Ishikawa (cell line): Measurements from ENCODE around the gene PXDN.

Experiments
- CEBPB ChIP-seq: IDR thresholded peaks from 2 replicates; pipeline ENCODE4 v1.6.1; 2012
- CREB1 ChIP-seq: IDR thresholded peaks from 2 replicates; pipeline ENCODE4 v1.6.1; 2012; ENCODE audit warnings: low read depth
- EGR1 ChIP-seq: IDR thresholded peaks from 2 replicates; pipeline ENCODE4 v1.6.1; 2012
- EP300 ChIP-seq: IDR thresholded peaks from 2 replicates; pipeline ENCODE4 v1.6.1; 2012; ENCODE audit warnings: borderline replicate concordance
- FOXM1 ChIP-seq: IDR thresholded peaks from 2 replicates; pipeline ENCODE4 v1.6.1; 2012; ENCODE audit warnings: low read depth, borderline replicate concordance
- NFIC ChIP-seq: IDR thresholded peaks from 2 replicates; pipeline ENCODE4 v1.6.1; 2012
- RAD21 ChIP-seq: IDR thresholded peaks from 2 replicates; pipeline ENCODE4 v1.6.1; 2012; ENCODE audit warnings: low read depth
- REST ChIP-seq: IDR thresholded peaks from 2 replicates; pipeline ENCODE4 v1.6.1; 2012; ENCODE audit warnings: low read depth, mild to moderate bottlenecking
- TAF1 ChIP-seq: IDR thresholded peaks from 2 replicates; pipeline ENCODE4 v1.6.1; 2012; ENCODE audit warnings: low read depth, mild to moderate bottlenecking
- TCF12 ChIP-seq: IDR thresholded peaks from 2 replicates; pipeline ENCODE4 v1.6.1; 2012; ENCODE audit warnings: low read depth
- TEAD4 ChIP-seq: IDR thresholded peaks from 2 replicates; pipeline ENCODE4 v1.6.1; 2012
- USF1 ChIP-seq: IDR thresholded peaks from 2 replicates; pipeline ENCODE4 v1.6.1; 2012
- YY1 ChIP-seq: IDR thresholded peaks from 2 replicates; pipeline ENCODE4 v1.6.1; 2012; ENCODE audit warnings: low read depth
- ZBTB7A ChIP-seq: IDR thresholded peaks from 2 replicates; pipeline ENCODE4 v1.6.1; 2012; ENCODE audit warnings: low read depth
- TF ChIP-seq, protein P1 (sequence below): IDR thresholded peaks from 2 replicates; pipeline ENCODE4 v1.6.1; 2012

PXDN gene

DNA sequence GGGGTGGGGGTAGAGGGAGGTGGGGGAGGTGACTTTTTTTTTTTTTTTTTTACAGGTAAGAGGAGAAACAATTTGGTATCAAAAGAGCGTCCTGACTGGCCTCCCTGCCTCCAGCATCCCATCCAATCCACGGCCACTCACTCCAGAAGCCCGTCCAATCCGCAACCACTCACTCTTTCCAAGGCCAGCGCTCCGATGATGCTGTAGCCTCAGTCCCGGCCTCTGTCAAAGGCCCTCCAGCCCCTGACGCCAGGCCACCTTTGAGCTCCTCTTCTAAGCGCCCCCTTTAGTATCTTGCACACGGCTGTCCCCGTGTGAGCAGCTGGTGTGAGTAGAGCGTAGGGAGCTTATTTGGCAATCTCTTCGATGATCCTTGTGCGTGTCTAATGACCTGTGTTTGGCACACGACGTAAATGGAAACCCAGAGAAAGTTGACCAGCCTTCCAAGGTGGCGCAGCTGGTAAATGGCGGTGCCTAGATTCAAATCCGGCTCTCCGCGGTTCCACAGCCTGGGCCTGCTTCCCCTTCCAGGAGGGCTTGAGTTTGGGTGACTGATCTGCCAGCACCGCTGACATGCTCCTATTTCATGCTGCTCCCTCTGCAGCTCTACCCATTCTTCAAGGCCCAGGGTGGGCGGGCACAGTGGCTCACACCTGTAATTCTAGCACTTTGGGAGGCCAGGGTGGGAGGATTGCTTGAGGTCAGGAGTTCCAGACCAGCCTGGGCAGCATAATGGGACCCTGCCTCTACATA lies 23.8 kb upstream of the PXDN start:
- TF ChIP-seq RAD21 = no peak
- TF ChIP-seq TAF1 = no peak
- no peak for TF ChIP-seq YY1

DNA sequence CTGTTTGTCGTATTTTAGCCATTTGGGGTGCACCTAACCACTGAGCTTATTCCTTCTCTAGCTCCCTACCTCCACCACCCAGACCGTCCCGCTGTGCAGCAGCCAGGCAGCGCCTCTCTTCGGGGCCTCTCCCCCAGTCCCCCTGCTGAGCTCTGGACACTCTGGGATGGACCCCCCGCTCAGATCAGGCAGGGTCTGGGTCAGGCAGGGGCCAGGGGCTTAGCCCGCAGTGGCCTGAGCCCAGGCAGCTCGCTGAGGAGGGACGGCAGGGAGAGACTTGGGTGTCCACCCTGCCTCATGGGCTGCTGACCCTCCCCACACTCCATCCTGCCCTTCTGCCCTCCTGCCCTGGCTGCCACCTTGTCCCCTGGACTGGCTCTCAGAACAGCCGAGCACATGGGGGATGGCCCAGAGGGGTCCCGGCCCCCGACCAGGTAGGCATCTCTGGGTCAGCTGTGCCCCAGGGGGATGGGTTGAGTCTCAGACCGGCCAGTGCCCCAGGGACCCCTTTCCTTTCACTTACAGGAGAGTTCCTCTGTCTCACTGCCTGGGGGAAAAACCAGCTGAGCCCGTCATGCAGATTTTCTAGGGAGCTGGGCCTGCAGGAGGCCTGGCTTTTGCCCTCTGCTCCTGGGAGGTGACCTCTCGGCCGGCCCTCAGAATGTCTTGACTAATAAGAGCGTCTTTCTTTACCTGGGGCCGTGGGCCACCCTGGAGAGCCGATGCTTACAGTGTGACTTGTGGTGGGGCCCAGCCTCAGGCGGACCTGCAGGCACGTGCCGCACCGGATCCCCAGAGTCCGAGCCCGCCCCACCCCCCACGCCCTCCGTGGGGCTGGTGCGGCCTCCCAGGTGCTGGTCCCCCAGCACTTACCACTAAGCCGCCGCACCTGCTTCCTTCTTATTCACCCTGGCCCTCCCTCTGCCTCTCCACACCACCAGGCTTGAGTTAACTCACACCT lies 22.8 kb upstream of the PXDN start:
- TF ChIP-seq REST = no peak
- TF ChIP-seq NFIC = no peak
- no peak for TF ChIP-seq ZBTB7A
- TF ChIP-seq YY1 = no peak
- TF ChIP-seq CREB1 = no peak
- no peak for TF ChIP-seq USF1
- no peak for TF ChIP-seq TAF1
- TF ChIP-seq EP300 = no peak
- TF ChIP-seq FOXM1 = no peak
- no peak for TF ChIP-seq TEAD4
- no peak for TF ChIP-seq RAD21

- TF ChIP-seq REST = no peak
- TF ChIP-seq TCF12 = no peak
- TF ChIP-seq CEBPB = no peak
- TF ChIP-seq FOXM1 = no peak
Observed at GRCh38 chr2:1766425-1766824, 22.1 kb upstream of the PXDN start.

DNA sequence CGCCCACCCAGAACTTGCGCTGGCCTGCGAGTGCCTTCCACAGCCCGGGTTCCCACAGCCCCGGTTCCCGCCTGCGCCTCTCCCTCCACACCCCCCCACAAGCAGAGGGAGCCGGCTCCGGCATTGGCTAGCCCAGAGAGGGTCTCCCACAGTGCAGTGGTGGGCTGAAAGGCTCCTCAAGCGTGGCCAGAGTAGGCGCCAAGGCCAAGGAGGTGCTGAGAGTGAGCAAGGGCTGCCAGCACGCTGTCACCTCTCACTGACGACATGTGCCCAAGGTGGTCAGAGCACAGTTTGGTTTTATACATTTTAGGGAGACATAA lies 15.3 kb upstream of the PXDN start:
- TF ChIP-seq NFIC = no peak
- TF ChIP-seq, protein P1, sequence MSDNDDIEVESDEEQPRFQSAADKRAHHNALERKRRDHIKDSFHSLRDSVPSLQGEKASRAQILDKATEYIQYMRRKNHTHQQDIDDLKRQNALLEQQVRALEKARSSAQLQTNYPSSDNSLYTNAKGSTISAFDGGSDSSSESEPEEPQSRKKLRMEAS = no peak
- TF ChIP-seq YY1 = no peak
- no peak for TF ChIP-seq ZBTB7A
- no peak for TF ChIP-seq CEBPB
- TF ChIP-seq REST = no peak
- TF ChIP-seq EP300 = no peak
- no peak for TF ChIP-seq USF1
- no peak for TF ChIP-seq EGR1
- no peak for TF ChIP-seq TAF1
- no peak for TF ChIP-seq CREB1
- TF ChIP-seq TCF12 = no peak
- TF ChIP-seq TEAD4 = no peak
- no peak for TF ChIP-seq RAD21
